Mononuclear cell (primary cell): ENCODE results near the gene FAT3. TPM values are rescaled to one million over a fixed set of nuclear protein-coding genes. Genes with fewer than 3 reads are reported as not detected.

Source experiments
- H3K27me3 ChIP-seq: 2 replicates; pipeline ENCODE4 v1.6.0; 2011; ENCODE audit warnings: low read length, control low read depth; ENCODE audit not compliant: insufficient read depth
- H3K4me1 ChIP-seq: 2 replicates; pipeline ENCODE4 v1.5.1; 2011; ENCODE audit warnings: mild to moderate bottlenecking, low read length, control low read depth; ENCODE audit not compliant: insufficient read depth
- H3K4me3 ChIP-seq: 2 replicates; pipeline ENCODE4 v1.5.1; 2011; ENCODE audit warnings: mild to moderate bottlenecking, low read length, moderate library complexity
- H3K9me3 ChIP-seq: 2 replicates; pipeline ENCODE4 v1.5.1; 2011; ENCODE audit warnings: low read depth, mild to moderate bottlenecking, control low read depth, low read length
- total RNA-seq: library from RNA; depleted of rRNA; stranded (reverse); fragments of >200 nt; gene quantifications from one replicate; pipeline ENCODE4 v1.2.3, GENCODE V29; 2012

FAT3 gene
- under 0.01 TPM for total RNA-seq

- Histone ChIP-seq H3K4me3 (no peak within 1 kb of the TSS), H3K4me1 (no peaks in the 10 kb centered on the region), H3K9me3 (no peaks in the 10 kb centered on the region), H3K27me3 (peaks cover 61% of the 10 kb centered on the region)
Measured at GRCh38 chr11:92224407-92225124, at the start of gene FAT3. FAT3 (plus strand) TSS chr11:92224818; CDS start chr11:92352113, 127,295 bp downstream.

GRCh38 chr11:92179017-92179670, 45.5 kb upstream of the FAT3 start:
- Histone ChIP-seq H3K4me1 (no peaks in the 10 kb centered on the region), H3K9me3 (no peaks in the 10 kb centered on the region), H3K4me3 (no peak overlapping the region), H3K27me3 (no peaks in the 10 kb centered on the region)

DNA sequence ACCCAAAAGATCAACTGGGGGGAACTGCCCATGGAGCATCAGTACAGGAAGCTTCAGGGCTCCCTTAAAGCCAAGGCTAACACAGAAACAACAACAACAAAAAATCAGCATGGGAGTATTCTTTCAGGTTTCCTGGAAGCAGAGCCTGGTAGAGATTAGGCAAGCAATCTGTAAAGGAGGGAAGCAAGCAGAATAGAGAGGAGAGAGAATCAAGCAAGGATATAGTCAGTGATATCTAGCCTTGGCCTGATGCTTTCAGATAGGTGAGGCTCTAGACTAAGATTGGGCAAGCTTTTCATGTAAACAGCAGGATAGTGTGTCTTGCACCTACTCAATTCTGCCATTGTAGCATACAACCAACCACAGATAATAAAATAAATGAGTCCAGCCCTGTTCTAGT, 44.4 kb upstream of the FAT3 start:
- H3K4me3 ChIP-seq: no peak overlapping the region

DNA sequence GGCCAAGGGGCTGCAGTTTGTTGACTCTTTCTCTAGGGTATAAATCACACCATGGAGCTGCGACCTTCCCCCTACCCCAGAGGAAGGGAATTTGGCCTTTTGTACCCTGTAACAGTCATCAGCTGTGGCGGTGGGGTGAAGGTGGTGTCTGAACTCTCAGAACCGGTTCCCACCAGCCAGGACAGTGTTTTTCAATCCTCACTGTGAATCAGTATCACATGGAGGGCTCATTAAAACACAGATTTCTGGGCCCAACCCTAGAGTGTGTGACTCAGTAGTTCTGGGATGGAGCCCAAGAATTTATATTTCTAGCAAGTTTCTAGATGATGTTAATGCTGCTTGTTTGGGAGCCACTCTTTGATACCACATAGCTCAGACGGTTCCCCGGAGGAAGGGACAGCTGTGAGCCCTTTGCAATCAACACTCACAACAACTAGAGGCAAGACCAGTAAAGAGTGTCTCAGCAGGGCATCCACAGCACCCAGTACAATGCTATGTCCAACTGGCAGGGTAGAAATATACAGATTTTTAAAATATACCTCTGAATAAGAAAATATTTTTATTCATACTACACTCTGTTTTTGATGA, 43.9 kb upstream of the FAT3 start:
- H3K4me3 ChIP-seq: no peak overlapping the region
- H3K9me3 ChIP-seq: no peaks in the 10 kb centered on the region
- no peaks in the 10 kb centered on the region for H3K27me3 ChIP-seq
- no peaks in the 10 kb centered on the region for H3K4me1 ChIP-seq

More for the DNA sequence above, 44.4 kb upstream of the FAT3 start:
- H3K4me1 ChIP-seq: no peaks in the 10 kb centered on the region
- H3K9me3 ChIP-seq: no peaks in the 10 kb centered on the region
- no peaks in the 10 kb centered on the region for H3K27me3 ChIP-seq

GRCh38 chr11:92190535-92191206, 33.9 kb upstream of the FAT3 start:
- no peak overlapping the region for H3K4me3 ChIP-seq
- no peaks in the 10 kb centered on the region for H3K27me3 ChIP-seq
- no peaks in the 10 kb centered on the region for H3K4me1 ChIP-seq
- no peaks in the 10 kb centered on the region for H3K9me3 ChIP-seq

DNA sequence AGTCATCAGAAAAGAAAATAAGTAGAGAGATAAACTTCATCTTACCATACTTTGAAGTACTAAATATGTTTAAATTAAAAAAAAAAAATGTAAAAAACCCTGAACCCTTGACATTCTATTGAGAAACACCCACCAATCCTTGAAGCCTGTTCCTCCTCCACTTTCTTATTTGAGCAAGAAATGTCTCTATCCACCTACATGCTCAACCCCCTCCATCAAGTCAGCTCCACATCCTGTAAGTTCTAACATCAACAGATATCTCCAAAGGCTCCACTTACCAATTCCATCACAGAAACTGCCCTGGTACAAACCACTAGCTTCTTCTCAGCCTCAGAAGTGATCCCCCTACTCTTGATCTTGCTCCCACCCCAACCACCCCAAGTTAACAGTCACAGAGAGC, 32.5 kb upstream of the FAT3 start:
- no peaks in the 10 kb centered on the region for H3K27me3 ChIP-seq
- no peaks in the 10 kb centered on the region for H3K4me1 ChIP-seq
- H3K9me3 ChIP-seq: no peaks in the 10 kb centered on the region
- no peak overlapping the region for H3K4me3 ChIP-seq

- Histone ChIP-seq H3K4me3 (no peak overlapping the region), H3K4me1 (no peaks in the 10 kb centered on the region), H3K9me3 (no peaks in the 10 kb centered on the region), H3K27me3 (no peaks in the 10 kb centered on the region)
Measured at GRCh38 chr11:92198268-92198667, 26.4 kb upstream of the FAT3 start.

GRCh38 chr11:92199991-92200390, 24.6 kb upstream of the FAT3 start:
- H3K9me3 ChIP-seq: no peaks in the 10 kb centered on the region
- H3K4me3 ChIP-seq: no peak overlapping the region
- no peaks in the 10 kb centered on the region for H3K4me1 ChIP-seq
- H3K27me3 ChIP-seq: no peaks in the 10 kb centered on the region

GRCh38 chr11:92204731-92205130, 19.9 kb upstream of the FAT3 start:
- no peaks in the 10 kb centered on the region for H3K9me3 ChIP-seq
- H3K4me3 ChIP-seq: no peak overlapping the region
- H3K4me1 ChIP-seq: no peaks in the 10 kb centered on the region
- no peaks in the 10 kb centered on the region for H3K27me3 ChIP-seq

GRCh38 chr11:92206441-92206840, 18.2 kb upstream of the FAT3 start:
- no peaks in the 10 kb centered on the region for H3K4me1 ChIP-seq
- no peak overlapping the region for H3K4me3 ChIP-seq
- H3K27me3 ChIP-seq: no peaks in the 10 kb centered on the region
- H3K9me3 ChIP-seq: no peaks in the 10 kb centered on the region

DNA sequence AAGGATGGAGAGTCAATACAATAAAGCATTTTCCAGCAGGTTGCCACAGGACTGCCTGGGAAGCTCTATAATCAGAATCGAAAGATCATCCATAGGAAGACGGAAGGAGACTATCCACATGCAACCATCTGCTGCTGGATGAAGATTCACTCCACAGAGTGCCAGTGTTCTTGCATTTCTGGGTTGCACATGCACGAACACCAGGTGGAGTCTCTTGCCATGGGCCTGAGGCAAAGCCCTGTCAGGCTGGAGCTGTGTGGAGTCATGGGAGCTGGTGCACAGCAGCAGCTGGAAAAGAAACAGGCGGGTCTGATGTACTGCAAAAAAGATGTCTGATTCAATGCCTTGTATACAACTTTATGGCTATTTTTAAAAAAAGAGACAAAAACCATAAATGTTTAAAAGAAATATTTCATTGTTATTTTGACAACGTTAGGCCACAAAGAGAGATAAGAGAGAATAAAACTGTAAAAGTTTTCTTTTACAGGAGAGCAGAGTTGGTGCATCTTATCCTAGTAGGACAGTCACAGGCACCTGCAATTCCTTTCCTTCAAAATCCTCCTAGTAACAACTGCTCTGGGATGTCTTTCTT, 12.9 kb upstream of the FAT3 start:
- Histone ChIP-seq H3K4me1 (no peaks in the 10 kb centered on the region), H3K9me3 (no peaks in the 10 kb centered on the region), H3K27me3 (no peaks in the 10 kb centered on the region), H3K4me3 (no peak overlapping the region)

GRCh38 chr11:92212530-92212929, 12.1 kb upstream of the FAT3 start:
- H3K9me3 ChIP-seq: no peaks in the 10 kb centered on the region
- H3K27me3 ChIP-seq: no peaks in the 10 kb centered on the region
- no peaks in the 10 kb centered on the region for H3K4me1 ChIP-seq
- no peak overlapping the region for H3K4me3 ChIP-seq

DNA sequence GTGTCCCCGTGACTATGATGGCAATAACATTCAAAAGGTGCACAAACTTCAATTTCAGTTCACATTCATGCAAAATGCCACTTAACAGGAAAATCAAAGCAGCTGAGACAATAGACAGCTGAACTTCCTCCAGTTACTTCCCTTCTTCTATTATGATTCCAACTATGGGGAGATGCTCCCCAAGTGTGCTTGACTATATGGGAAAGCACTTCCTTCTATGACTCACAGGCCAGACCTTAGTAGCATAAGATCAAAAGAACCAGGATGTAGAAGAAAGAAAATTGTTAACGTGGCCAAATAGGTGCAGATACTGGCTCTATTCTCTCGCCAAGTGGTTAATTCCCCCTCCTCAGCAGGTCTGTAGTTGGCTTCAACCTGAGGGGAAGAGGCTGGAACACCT, 7.8 kb upstream of the FAT3 start:
- H3K4me1 ChIP-seq: no peaks in the 10 kb centered on the region
- H3K4me3 ChIP-seq: no peak overlapping the region
- H3K9me3 ChIP-seq: no peaks in the 10 kb centered on the region
- H3K27me3 ChIP-seq: peaks cover 1% of the 10 kb centered on the region

DNA sequence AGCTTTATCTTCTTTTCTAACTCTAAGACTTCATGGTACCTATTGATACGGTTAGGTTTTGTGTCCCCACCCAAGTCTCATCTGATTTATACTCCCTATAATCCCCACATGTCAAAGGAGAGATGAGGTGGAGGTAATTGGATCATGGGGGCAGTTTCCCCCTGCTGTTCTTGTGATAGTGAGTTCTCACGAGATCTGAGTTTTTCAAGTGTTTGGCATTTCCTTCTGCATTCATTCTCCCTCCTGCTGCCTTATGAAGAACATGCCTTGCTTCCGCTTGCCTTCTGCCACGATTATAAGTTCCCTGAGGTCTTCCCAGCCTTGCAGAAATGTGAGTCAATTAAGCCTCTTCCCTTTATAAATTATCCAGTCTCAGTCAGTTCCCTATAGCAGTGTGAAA, 5.1 kb upstream of the FAT3 start:
- no peaks in the 10 kb centered on the region for H3K9me3 ChIP-seq
- H3K4me1 ChIP-seq: no peaks in the 10 kb centered on the region
- H3K4me3 ChIP-seq: no peak overlapping the region
- peaks cover 26% of the 10 kb centered on the region for H3K27me3 ChIP-seq

DNA sequence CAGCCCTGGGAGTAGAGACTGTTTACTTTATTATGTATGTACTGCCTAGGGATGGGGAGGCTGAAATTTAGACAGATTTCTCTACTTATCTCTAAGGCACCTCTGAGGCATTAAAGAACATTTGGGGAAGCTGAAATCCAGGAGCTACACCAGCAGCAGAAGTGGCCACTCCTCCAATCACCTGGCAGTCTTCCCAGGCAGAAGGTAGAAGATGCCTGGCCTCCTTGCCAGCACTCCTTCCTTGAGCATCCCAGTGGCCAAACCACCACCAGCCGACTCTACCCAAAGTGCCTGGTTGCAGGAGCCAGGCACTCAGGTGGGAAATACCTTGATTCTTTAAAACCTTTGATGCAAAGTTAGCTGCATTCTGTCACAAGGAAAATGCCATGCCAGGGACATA, 1.9 kb upstream of the FAT3 start:
- no peaks in the 10 kb centered on the region for H3K4me1 ChIP-seq
- H3K27me3 ChIP-seq: peaks cover 48% of the 10 kb centered on the region
- no peaks in the 10 kb centered on the region for H3K9me3 ChIP-seq
- H3K4me3 ChIP-seq: no peak overlapping the region
